GM23338 (cell line): ENCODE data around the gene ARPP21. TPM values are rescaled to one million over a fixed set of nuclear protein-coding genes. Genes with fewer than 3 reads are reported as not detected.

Source experiments
- ATAC-seq: fragments of 200-7000 bp; cut with Tn5 transposase; 3 replicates; pipeline ENCODE4 v1.9.1; 2020
- DNase-seq: peaks from one replicate; pipeline ENCODE4 v3.0.0-alpha.2; 2015; ENCODE audit warnings: low spot score
- H2AFZ ChIP-seq: fragments of 200-600 bp; sonication (generic); 2 replicates; pipeline ENCODE4 v1.8.0; 2016; ENCODE audit warnings: antibody characterized with exemption, mild to moderate bottlenecking, moderate library complexity
- H3F3A ChIP-seq: fragments of 200-600 bp; sonication (generic); replicated peaks from 2 replicates; pipeline ENCODE4 v1.8.0; 2017; ENCODE audit warnings: antibody characterized with exemption, mixed run types, low read depth
- H3K27ac ChIP-seq: fragments of 200-600 bp; sonication (generic); 2 replicates; pipeline ENCODE4 v1.6.1; 2016; ENCODE audit warnings: low read depth
- H3K27me3 ChIP-seq: fragments of 200-600 bp; sonication (generic); 2 replicates; pipeline ENCODE4 v1.8.0; 2016; ENCODE audit warnings: mild to moderate bottlenecking, mixed run types, moderate library complexity; ENCODE audit not compliant: insufficient read depth
- H3K36me3 ChIP-seq: fragments of 200-600 bp; sonication (generic); 2 replicates; pipeline ENCODE4 v1.8.0; 2016; ENCODE audit warnings: mild to moderate bottlenecking; ENCODE audit not compliant: insufficient read depth
- H3K4me1 ChIP-seq: fragments of 200-600 bp; sonication (generic); 2 replicates; pipeline ENCODE4 v1.8.0; 2016; ENCODE audit warnings: mild to moderate bottlenecking, moderate library complexity; ENCODE audit not compliant: insufficient read depth
- H3K4me2 ChIP-seq: fragments of 200-600 bp; sonication (generic); 2 replicates; pipeline ENCODE4 v1.7.1; 2017; ENCODE audit warnings: mixed run types
- H3K4me3 ChIP-seq: fragments of 200-600 bp; sonication (generic); 2 replicates; pipeline ENCODE4 v1.6.1; 2016; ENCODE audit warnings: mixed run types
- H3K79me2 ChIP-seq: fragments of 200-600 bp; sonication (generic); replicated peaks from 2 replicates; pipeline ENCODE4 v1.8.0; 2017; ENCODE audit warnings: mild to moderate bottlenecking; ENCODE audit not compliant: insufficient read depth
- H3K9me2 ChIP-seq: fragments of 200-600 bp; sonication (generic); 2 replicates; pipeline ENCODE4 v1.8.0; 2017; ENCODE audit not compliant: insufficient read depth
- H4K20me1 ChIP-seq: fragments of 200-600 bp; sonication (generic); replicated peaks from 2 replicates; pipeline ENCODE4 v1.8.0; 2017; ENCODE audit warnings: mild to moderate bottlenecking; ENCODE audit not compliant: insufficient read depth
- H3K27ac Mint-ChIP-seq: 2 replicates; pipeline ENCODE4 v1.8.0; 2020; ENCODE audit warnings: inconsistent platforms, mild to moderate bottlenecking, moderate library complexity, mixed read lengths
- H3K27me3 Mint-ChIP-seq: 3 replicates; pipeline ENCODE4 v1.8.0; 2022; ENCODE audit warnings: low read depth, mild to moderate bottlenecking, moderate library complexity, mixed read lengths, inconsistent platforms; ENCODE audit not compliant: insufficient read depth, poor library complexity
- H3K36me3 Mint-ChIP-seq: 3 replicates; pipeline ENCODE4 v1.8.0; 2021; ENCODE audit warnings: low read depth, mild to moderate bottlenecking, inconsistent platforms, moderate library complexity, mixed read lengths
- H3K4me1 Mint-ChIP-seq: 3 replicates; pipeline ENCODE4 v1.8.0; 2020; ENCODE audit warnings: mild to moderate bottlenecking, inconsistent platforms, mixed read lengths
- H3K4me3 Mint-ChIP-seq: 3 replicates; pipeline ENCODE4 v1.8.0; 2021; ENCODE audit warnings: moderate library complexity, mild to moderate bottlenecking, inconsistent platforms, mixed read lengths
- H3K9me3 Mint-ChIP-seq: 3 replicates; pipeline ENCODE4 v1.8.0; 2020; ENCODE audit warnings: moderate library complexity, mild to moderate bottlenecking, inconsistent platforms, mixed read lengths
- CREB1 ChIP-seq: fragments of 250-450 bp; sonication (Bioruptor Pico); IDR thresholded peaks from 2 replicates; pipeline ENCODE4 v1.5.0; 2020; ENCODE audit warnings: low read depth, mild to moderate bottlenecking, moderate library complexity
- EZH2 ChIP-seq: fragments of 200-600 bp; sonication (generic); IDR thresholded peaks from one replicate; pipeline ENCODE4 v1.8.0; 2017; ENCODE audit warnings: antibody characterized with exemption, mild to moderate bottlenecking, low read depth; ENCODE audit not compliant: unreplicated experiment
- NANOG ChIP-seq: IDR thresholded peaks from 2 replicates; pipeline ENCODE4 v1.6.1; 2016; ENCODE audit warnings: antibody characterized with exemption, borderline replicate concordance
- POLR2AphosphoS5 ChIP-seq: IDR thresholded peaks from 2 replicates; pipeline ENCODE4 v1.6.1; 2016; ENCODE audit warnings: antibody characterized with exemption, low read depth
- REST ChIP-seq: IDR thresholded peaks from one replicate; pipeline ENCODE4 v1.6.1; 2018; ENCODE audit warnings: antibody characterized with exemption; ENCODE audit not compliant: unreplicated experiment
- STAT1 ChIP-seq: IDR thresholded peaks from one replicate; pipeline ENCODE4 v1.6.1; 2016; ENCODE audit warnings: antibody characterized with exemption; ENCODE audit not compliant: unreplicated experiment
- ZNF114 ChIP-seq: fragments of 250-450 bp; sonication (Bioruptor Pico); IDR thresholded peaks from 2 replicates; pipeline ENCODE4 v1.5.0; 2020; ENCODE audit warnings: mild to moderate bottlenecking, moderate library complexity
- ZNF331 ChIP-seq: fragments of 250-450 bp; sonication (Bioruptor Pico); IDR thresholded peaks from 2 replicates; pipeline ENCODE4 v1.5.0; 2020; ENCODE audit warnings: low read depth, mild to moderate bottlenecking, moderate library complexity
- polyA plus RNA-seq: library from polyadenylated mRNA; unstranded; fragments of >200 nt; fragmentation: Nextera tagmentation; extraction: Ambion mirVana; gene quantifications from 2 replicates; pipeline ENCODE4 v1.2.1, GENCODE V29; 2016
- total RNA-seq: library from RNA; depleted of rRNA; stranded (reverse); fragments of >200 nt; shearing (Covaris generic); gene quantifications from 2 replicates; pipeline ENCODE4 v1.2.3, GENCODE V29; 2014
- TF ChIP-seq, protein P1 (sequence below): IDR thresholded peaks from 2 replicates; pipeline ENCODE4 v1.6.1; 2016; ENCODE audit warnings: antibody characterized with exemption

ARPP21 gene
- total and polyA plus RNA-seq, 2 experiments from 2014 or later = not detected

DNA sequence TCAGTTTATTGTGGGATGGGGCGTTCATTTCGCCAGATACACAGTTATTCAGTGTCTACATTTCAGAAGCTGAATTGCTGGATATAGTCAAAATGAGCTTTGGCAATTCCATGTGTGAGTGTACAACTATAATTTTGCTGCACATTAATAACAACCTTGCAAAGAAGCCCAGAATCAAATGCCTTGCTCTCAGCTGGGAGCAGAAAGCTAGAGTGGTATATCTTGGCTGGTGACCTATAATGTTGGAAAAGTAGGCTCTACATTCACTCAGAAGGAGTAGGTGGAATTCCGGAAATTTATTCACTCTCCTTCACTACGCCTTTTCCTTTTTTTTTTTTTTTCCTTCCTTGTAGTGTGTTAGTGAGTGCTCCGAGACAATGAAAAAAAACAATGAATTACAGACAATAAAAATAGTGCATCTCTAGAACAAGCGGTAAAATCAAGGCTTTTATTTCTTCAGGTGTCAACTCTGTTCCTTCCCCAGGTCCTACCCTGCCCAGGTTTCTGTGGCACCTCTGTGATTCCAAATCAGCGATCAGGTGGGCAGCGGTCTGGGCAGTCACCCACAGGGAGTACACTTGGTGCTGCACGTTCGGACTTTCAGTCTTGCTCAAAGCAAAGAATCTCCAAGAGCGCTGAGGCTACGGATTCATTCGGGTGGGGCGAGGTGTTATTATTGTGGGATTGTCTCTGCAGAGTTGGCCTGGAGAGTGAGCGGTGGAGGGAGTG is 910 bp upstream of the ARPP21 start:
- Histone ChIP-seq H3K4me1 (0 out of 2 replicates have a peak, but pooled peaks cover 3% of the 10 kb centered on the region), H3K79me2 (no peaks in the 10 kb centered on the region), H3K27me3 (peaks cover 56% of the 10 kb centered on the region), H3K27ac (no peak overlapping the region), H3K36me3 (no peaks in the 10 kb centered on the region), H3K4me3 (peak overlapping the region; percentile 84), H4K20me1 (no peaks in the 10 kb centered on the region; the same call in 1 of the 2 replicates), H3F3A (no peaks in the 10 kb centered on the region), H3K4me2 (peak overlapping the region; percentile 90), H2AFZ (peak overlapping the region; percentile 97), H3K9me2 (no peaks in the 10 kb centered on the region)
- TF ChIP-seq POLR2AphosphoS5 = no peak
- no peak for TF ChIP-seq STAT1
- peak; percentile 52 for TF ChIP-seq EZH2
- TF ChIP-seq, protein P1, sequence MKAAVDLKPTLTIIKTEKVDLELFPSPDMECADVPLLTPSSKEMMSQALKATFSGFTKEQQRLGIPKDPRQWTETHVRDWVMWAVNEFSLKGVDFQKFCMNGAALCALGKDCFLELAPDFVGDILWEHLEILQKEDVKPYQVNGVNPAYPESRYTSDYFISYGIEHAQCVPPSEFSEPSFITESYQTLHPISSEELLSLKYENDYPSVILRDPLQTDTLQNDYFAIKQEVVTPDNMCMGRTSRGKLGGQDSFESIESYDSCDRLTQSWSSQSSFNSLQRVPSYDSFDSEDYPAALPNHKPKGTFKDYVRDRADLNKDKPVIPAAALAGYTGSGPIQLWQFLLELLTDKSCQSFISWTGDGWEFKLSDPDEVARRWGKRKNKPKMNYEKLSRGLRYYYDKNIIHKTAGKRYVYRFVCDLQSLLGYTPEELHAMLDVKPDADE = no peak
- H3K27me3 Mint-ChIP-seq = peaks cover 35% of the 10 kb centered on the region
- H3K36me3 Mint-ChIP-seq = 0 out of 3 replicates have a peak, but pooled peaks cover 3% of the 10 kb centered on the region
- H3K4me3 Mint-ChIP-seq = peak overlapping the region; percentile 71
- no peak overlapping the region for H3K27ac Mint-ChIP-seq
- peaks cover 5% of the 10 kb centered on the region for H3K9me3 Mint-ChIP-seq
- ATAC-seq (no peak), DNase-seq (no peak)
- peaks cover 11% of the 10 kb centered on the region for H3K4me1 Mint-ChIP-seq

DNA sequence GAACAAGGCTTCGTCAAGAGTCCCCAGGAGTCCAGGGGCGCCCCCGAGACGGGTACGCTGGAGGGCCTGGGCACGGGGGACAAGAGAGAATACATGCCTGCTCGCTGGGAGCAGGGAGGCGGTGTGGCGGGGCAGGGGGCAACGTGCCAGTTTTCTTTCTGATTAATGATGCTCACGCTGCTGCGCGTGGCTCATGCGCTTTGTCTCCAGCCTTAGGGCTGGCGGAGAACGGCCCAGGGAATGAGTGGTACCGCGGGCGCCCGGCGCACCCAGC is 408 bp upstream of the ARPP21 start:
- peaks cover 35% of the 10 kb centered on the region for H3K27me3 Mint-ChIP-seq
- Histone ChIP-seq H4K20me1 (no peaks in the 10 kb centered on the region; the same call in 1 of the 2 replicates), H3K27me3 (peaks cover 56% of the 10 kb centered on the region), H3K79me2 (no peaks in the 10 kb centered on the region), H3K4me1 (0 out of 2 replicates have a peak, but pooled peaks cover 3% of the 10 kb centered on the region), H3K9me2 (no peaks in the 10 kb centered on the region), H3K4me2 (peak overlapping the region; percentile 90), H3K4me3 (peak overlapping the region; percentile 84), H3K27ac (no peak overlapping the region), H2AFZ (peak overlapping the region; percentile 97), H3K36me3 (no peaks in the 10 kb centered on the region), H3F3A (no peaks in the 10 kb centered on the region)
- peak overlapping the region; percentile 71 for H3K4me3 Mint-ChIP-seq
- H3K9me3 Mint-ChIP-seq = peaks cover 5% of the 10 kb centered on the region
- H3K36me3 Mint-ChIP-seq = 0 out of 3 replicates have a peak, but pooled peaks cover 3% of the 10 kb centered on the region
- peak; percentile 27 for ATAC-seq
- peak; percentile 3 for DNase-seq
- no peak overlapping the region for H3K27ac Mint-ChIP-seq
- H3K4me1 Mint-ChIP-seq = peaks cover 11% of the 10 kb centered on the region
- TF ChIP-seq, protein P1 = no peak
- no peak for TF ChIP-seq REST
- TF ChIP-seq ZNF114 (CRISPR knock-in tag) = no peak
- no peak for TF ChIP-seq ZNF331 (CRISPR knock-in tag)
- no peak for TF ChIP-seq CREB1 (CRISPR knock-in tag)
- TF ChIP-seq EZH2 = no peak
- TF ChIP-seq NANOG = no peak
